Measurements from ENCODE around the gene MACROH2A2.
A peak's percentile ranks its signal among the peaks of the same experiment; 100 is the strongest.
"Not testable (repeated sequence)": the region's sequence is repeated elsewhere in the genome, so short reads cannot be mapped to it uniquely, and the experiment has no call there.

The MACROH2A2 gene

DNA sequence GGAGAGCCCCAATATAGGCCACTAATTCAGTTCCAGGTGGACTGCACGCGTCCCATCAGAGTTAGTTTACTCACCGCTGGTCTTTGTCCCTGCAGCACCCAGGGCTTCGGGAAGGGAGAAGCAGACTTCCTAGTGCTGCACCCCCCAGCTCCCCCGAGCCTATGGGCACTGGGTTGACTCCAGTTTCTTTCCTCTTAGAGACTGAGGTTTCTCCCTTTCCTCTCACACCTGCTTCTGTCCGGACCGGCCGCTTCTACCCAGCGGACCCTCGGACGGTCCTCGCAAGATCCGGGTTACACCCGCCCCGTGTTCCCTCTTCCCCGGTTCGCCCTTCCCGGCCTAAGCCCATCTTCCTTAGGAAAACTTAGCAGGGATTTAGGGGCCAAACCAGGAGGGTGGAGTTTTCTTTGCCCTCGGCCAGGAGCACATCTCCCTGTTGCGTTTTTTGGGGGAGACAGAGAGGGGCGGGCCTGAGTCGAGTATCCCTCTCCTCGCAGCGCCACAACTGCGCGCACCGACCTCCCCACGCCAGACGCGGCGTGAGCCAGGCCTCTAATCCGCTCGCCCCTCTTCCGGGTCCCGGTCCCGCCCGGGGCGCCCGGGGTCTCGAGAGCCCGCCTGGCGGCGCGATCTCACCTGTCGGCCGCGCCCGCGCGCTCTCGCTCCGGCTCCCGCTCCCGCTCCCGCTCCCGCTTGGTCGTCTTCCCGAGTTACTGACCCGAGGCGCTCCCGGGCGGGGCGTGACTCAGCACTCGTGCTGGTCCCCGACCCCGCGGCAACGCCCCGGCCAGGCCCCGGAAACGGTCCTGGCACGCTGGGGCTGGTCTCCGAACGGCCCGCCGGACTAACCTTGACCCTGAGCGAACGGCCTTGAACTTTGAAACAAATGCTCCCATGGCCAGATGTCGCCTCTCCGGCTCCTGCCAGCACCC is 79.7 kb downstream of the MACROH2A2 start, which contains the start of gene AIFM2:
Gene AIFM2, minus strand, starts transcription at position 728 of the 932 bp plus-strand sequence. CDS start 8,741 bp downstream, outside the sequence.
- no peak for DNase-seq

GRCh38 chr10:70135046-70135445 is 82.4 kb downstream of the MACROH2A2 start:
- DNase-seq, result no peak

- DNase-seq, result no peak
Measured at GRCh38 chr10:70135684-70136083, 83.0 kb downstream of the MACROH2A2 start.

GRCh38 chr10:70137135-70137534 is 84.5 kb downstream of the MACROH2A2 start:
- DNase-seq, result no peak

DNA sequence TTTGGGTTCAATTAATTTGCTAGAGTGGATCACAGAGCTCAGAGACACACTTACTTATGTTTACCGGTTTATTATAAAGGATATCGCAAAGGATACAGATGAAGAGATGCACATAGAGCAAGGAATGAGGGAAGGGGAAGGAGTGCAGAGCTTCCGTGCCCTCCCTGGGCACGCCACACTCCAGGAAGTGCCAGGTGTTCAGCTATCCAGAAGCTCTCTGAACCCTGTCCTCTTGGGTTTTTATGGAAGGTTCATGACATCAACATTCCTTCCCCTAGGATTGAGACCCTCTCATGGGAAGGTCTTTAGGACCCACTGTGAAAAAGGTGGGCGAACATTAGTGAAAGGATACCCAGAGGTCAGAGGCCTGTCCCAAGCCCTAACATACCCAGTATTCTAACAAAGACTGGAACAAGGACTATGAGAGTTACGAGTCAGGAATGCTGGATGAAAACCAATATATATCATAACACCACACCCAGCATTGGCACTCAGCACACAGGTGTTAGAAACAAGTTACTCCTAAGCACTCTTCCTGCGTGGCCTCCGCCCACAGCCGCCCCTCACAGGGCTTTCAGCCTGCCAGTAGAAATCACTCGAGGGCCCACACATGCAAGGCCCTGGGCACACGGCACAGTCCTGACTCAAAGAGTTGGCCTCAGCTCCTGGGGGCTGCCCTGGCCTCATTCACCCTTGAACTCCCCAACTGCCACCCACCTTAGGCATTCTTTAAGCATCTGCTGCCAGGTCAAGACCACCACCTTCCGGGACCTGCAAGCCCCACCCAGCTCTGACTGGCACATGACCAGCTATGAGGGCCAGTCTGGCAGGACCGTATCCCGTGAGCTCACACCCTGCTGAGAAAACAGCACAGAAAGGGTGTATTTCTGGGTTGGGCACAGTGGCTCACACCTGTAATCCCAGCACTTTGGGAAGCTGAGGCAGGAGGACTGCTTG is 85.6 kb downstream of the MACROH2A2 start:
- DNase-seq, result no peak

DNA sequence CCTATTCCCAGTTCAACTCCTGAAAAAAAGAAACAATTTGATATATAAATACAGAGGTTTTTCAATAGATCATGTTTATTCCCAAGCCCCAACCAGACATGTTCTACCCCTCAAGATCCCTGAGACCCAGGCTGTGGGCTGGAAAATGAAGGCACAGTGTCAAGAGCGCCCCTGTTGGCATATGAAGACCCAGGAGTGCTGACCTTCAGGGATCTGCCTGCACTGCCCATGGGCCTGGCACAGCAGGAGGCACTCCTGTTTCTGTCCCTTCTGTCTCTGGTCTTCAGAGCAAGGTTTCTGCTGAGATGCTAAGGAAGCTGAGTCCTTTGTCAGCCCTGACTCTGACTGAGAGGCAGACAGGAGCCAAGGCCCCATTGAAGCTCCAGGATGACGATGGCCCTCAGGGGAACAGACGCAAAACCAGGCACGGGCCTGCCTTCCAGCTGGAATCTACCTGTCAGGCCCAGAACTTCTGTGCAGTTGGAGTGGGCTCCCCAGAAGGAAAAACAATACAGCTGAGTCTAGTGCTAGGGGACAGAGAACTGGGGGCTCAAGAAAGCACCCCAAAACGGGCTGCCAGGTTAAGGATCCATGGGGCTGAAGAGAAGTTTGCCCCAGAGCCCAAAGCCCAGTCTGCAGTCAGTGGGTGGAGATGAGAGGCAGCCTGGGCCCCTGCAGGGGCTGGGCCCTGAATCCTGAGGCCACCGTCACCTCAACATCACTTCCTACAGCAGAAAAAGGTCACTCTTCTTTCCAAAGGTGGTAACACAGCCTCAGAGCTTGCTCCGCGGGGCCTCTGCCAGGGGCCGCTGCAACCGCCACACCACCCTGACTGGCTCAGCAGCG is 86.7 kb downstream of the MACROH2A2 start:
- no peak for DNase-seq

DNA sequence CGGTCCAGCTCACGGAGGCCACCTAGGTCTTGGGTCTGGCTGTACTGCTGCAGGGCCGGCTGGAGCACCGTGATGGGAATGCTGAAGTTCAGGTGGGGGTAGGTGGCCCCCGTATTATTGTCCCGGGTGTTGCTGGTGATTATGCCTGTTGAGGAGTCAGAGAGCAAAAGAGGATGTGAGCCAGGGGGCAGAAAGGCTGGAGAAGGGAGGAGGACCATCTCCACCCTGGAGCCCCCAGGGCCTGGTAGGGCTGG is 87.3 kb downstream of the MACROH2A2 start:
- no peak for DNase-seq

- no peak for DNase-seq
Measured at GRCh38 chr10:70140297-70140696, 87.7 kb downstream of the MACROH2A2 start.

DNA sequence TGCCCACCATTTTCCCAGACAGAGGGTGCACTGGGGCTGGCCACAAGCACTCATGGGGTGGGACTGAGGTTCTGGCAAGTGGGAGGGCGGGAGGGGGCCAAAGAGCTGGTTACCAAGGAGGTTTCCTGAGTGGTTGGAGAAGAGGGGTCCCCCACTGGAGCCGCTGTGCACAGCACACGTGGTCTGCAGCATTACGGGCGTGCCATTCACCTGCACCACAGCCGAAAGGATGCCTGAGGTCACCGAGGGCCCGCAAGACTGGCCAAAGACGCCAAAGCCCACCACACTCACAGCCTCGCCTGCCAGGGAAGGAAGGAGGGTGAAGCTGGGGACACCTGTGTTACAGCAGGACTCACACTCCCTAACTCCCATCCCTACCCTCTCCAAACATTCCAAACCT is 89.9 kb downstream of the MACROH2A2 start:
- no peak for DNase-seq

GRCh38 chr10:70144372-70145110 is 91.9 kb downstream of the MACROH2A2 start:
- DNase-seq, result no peak

GRCh38 chr10:70145166-70145665 is 92.6 kb downstream of the MACROH2A2 start:
- no peak for DNase-seq

DNA sequence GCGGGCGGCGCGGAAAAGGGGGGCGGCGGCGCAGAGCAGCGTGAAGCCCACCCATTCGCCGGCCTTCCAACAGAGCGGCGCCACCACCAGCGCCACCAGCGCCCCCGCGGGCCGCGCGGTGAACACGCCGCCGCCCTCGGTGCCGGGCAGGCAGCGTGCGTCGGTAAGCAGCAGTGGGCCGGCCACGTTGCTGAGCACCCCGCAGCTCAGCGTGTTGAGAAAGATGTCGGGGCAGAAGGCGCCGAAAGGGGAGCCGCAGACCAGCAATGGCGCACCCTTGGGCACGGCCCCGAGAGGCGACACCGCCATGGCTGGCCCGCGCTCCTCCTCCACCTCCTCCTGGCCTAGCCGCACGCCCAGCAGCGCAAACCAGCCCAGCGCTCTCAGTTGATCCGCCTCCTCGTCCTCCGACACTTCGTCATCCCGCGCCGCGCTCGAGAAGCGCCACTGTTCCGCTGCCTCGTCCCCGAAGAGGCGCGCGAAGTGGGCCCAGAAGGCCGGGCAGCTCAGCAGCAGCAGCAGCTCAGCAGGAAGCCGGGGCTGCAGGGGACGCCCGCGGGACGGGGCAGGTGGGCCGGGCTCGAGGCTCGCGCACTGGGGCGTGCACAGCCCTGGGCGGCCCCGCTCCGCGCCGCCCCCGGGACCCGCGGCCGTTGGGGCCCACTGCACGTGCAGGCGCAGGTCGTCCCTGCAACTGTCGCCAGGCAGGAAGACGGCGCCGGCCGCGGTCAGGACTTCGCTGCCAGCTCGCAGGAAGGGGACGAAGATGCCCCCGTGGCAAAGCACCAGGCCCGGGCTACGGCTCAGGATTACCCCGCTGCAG is 93.2 kb downstream of the MACROH2A2 start:
- no peak for DNase-seq

DNA sequence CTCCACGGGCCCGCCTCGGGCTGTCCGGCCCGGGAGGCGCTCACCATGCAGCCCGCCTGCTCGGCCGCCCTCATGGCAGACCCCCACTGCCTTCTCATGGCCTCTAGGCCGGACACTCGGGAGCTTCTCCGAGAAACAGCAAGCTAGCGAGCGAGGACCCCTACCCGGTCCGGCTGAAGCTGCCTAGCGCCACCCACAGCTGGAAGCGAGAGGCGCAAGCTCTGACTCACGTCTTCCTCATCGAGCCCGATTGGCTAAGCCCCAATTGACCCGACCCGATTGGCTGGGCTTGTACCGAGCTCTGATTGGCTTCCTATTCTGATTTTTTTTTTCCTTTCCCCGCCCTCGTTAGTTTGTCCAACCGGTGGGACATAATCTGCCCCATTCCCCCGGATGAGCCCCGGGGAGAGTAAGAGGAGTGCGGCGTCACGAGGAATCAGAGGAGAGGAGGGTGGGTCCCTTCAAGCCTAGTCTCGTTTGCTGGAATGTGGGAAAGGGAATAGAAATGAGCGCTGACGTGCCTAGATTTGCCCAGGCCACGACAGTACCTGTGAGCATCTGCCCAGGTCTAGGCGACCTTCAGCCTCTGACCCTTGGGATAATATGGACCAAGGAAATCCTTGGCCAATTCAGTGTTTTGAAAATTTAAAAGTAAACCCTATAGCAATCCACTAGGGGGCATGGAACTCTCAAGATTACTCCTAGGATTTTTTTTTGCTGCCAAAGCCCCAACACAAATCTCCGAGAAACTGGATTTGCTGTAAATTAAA is 94.0 kb downstream of the MACROH2A2 start, which contains the start of gene TYSND1:
Gene TYSND1, minus strand, starts transcription at position 212 of the 770 bp plus-strand sequence. Its CDS starts 114 bp downstream, at position 98.
- peak; percentile 85 for DNase-seq

DNA sequence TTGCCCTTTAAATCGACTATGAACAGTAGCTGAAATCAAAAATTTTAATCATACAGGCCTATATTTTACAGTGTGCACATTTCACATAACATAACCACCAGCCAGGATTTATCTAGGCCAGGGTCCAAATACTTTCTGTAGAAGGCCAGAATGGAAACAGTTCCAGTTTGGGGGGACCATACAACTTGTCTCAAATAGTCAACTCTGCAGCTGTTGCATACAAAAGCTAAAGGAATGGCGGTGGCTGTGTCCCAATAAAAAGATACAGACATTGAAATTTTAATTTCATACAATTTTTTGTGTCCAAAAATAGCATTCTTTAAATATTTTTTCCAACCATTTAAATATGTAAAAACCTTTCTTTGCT is 94.6 kb downstream of the MACROH2A2 start:
- no peak for DNase-seq

GRCh38 chr10:70148516-70148915 is 95.9 kb downstream of the MACROH2A2 start:
- no peak for DNase-seq

DNA sequence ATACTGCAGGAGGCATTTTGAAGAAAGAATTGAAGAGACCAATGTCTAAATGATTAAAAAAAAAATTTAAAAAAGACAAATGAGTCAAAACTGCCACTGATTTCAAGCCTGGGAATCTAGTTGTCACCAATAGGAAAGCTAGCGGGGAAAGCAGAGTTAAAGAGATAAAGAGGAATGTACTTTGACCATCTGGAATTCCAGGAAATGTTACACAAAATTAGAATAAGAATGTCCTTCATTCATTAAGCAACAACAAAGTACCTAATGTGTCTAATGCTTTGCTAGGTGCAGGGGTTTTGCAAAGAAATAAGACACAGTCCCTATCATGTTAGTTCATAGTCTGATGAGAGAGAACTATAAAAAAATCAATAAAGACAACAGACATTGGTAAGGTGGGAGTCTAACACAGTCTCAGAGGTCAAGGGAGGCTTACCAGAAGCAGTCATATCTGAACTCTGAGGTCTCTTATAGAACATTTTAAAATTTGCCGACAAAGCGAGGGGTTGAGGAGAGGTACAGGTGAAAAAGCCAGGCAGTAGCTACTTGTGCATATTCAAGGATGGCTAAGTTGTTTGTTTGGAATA is 102.7 kb downstream of the MACROH2A2 start:
- DNase-seq, result no peak

GRCh38 chr10:70158113-70158512 is 105.5 kb downstream of the MACROH2A2 start:
- no peak for DNase-seq

DNA sequence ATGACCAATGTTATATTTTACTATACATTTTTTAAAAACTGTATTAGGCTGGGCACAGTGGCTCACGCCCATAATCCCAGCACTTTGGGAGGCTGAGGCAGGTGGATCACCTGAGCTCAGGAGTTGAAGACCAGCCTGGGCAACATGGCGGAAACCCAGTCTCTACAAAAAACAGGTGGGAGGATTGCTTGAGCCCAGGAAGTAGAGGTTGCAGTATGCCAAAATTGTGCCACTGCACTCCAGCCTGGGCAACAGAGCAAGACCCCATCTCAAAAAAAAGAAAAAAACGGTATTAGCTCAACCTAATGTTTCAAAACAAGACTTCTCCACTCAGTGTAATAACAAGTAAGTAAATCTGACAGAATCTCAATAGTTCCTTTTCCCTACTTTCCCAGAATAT is 106.7 kb downstream of the MACROH2A2 start:
- not testable (repeated sequence) for DNase-seq

GRCh38 chr10:70160798-70161197 is 108.2 kb downstream of the MACROH2A2 start:
- no peak for DNase-seq
